Neural progenitor cell (in vitro differentiated cells): ENCODE results near the gene CCDC182.

Experiments used
- EZH2 ChIP-seq: fragments of 200-600 bp; sonication (generic); IDR thresholded peaks from 2 replicates; pipeline ENCODE4 v1.6.1; 2017; ENCODE audit warnings: antibody characterized with exemption, mild to moderate bottlenecking, moderate library complexity
- EZH2phosphoT487 ChIP-seq: fragments of 200-600 bp; sonication (generic); IDR thresholded peaks from 2 replicates; pipeline ENCODE4 v1.6.1; 2017; ENCODE audit warnings: antibody characterized with exemption
- TF ChIP-seq, protein P1 (sequence below): fragments of 200-600 bp; sonication (generic); IDR thresholded peaks from 2 replicates; pipeline ENCODE4 v1.5.1; 2017; ENCODE audit warnings: antibody characterized with exemption, mild to moderate bottlenecking

DNA sequence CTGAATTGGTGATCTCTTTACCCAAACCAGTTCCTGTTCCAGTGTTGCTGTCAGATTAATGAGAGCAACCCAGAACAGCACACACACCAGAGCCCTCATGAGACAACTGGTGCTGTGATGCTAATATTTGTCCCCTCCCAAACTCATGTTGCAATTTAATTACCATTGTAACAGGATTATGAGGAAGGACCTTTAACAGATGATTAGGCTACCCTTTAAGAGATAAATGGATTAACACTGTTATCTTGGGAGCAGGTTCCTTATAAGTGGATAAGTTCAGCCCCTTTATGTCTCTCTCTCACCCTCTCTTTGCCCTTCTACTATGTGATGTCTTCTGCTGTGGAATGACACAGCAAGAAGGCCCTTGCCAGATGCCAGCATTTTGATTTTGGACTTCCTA, 1.1 kb upstream of the CCDC182 start:
- TF ChIP-seq, protein P1, sequence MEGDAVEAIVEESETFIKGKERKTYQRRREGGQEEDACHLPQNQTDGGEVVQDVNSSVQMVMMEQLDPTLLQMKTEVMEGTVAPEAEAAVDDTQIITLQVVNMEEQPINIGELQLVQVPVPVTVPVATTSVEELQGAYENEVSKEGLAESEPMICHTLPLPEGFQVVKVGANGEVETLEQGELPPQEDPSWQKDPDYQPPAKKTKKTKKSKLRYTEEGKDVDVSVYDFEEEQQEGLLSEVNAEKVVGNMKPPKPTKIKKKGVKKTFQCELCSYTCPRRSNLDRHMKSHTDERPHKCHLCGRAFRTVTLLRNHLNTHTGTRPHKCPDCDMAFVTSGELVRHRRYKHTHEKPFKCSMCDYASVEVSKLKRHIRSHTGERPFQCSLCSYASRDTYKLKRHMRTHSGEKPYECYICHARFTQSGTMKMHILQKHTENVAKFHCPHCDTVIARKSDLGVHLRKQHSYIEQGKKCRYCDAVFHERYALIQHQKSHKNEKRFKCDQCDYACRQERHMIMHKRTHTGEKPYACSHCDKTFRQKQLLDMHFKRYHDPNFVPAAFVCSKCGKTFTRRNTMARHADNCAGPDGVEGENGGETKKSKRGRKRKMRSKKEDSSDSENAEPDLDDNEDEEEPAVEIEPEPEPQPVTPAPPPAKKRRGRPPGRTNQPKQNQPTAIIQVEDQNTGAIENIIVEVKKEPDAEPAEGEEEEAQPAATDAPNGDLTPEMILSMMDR = no peak
- TF ChIP-seq EZH2phosphoT487 (no peak), EZH2 (no peak)
